DLD1 (cell line): ENCODE measurements around the gene BPNT1.
"Not testable (repeated sequence)": the region's sequence is repeated elsewhere in the genome, so short reads cannot be mapped to it uniquely, and the experiment has no call there.

ENCODE experiments used
- in situ Hi-C: cut with HindIII; loops from 2 replicates; pipeline ENCODE4 v1.10.0; 2017; ENCODE audit warnings: low sequenced_read_pairs

BPNT1 gene

GRCh38 chr1:220089650-220090556 lies at the start of gene BPNT1:
Gene BPNT1 (minus strand): TSS chr1:220089788. CDS start chr1:220079846, 9,942 bp downstream.
- in situ Hi-C loops: no loop called here

DNA sequence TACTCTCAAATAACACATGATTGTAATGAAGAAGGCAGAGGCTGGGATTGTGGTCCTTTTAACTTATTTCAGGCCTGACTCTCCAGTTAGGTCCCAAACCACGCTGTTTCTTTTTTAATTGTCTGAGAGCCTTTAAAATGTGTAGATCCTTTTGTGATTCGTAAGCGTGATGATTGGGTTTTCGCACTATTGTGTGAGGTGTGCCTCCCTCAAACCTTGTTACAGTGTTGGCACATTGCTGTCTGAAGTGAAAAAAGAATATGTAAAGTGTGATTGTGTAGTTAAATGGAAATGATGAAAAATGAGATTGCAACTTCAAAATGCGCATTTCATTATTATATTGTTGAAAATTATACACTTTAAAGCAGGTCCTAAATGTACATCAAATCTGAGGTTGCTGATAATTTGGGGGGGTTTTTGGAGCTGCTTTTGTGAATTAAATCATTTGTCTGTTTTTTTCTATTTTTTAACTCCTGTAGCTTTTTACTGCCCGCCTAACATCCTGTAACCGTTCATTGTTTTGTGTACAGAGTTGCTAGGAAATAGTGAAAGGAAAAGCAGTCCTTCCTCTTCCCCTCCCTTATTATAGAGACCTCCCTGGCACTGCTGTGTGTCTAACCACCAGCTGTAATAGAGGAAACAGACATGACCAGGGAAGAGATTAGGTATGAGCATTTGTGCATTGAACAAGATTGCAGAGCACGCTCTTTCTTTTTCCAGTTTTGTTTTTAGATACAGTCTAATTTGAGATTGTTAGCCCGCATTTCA lies 47.6 kb upstream of the BPNT1 start:
- in situ Hi-C loops: no loop called here

GRCh38 chr1:220135755-220136154 lies 46.2 kb upstream of the BPNT1 start:
- in situ Hi-C loops: no loop called here

- in situ Hi-C loops: no loop called here
Measured at GRCh38 chr1:220129479-220130210, 40.1 kb upstream of the BPNT1 start.

- in situ Hi-C loops: no loop called here
Measured at GRCh38 chr1:220127076-220127475, 37.5 kb upstream of the BPNT1 start.

- in situ Hi-C loops: no loop called here
Measured at GRCh38 chr1:220124542-220124941, 35.0 kb upstream of the BPNT1 start.

DNA sequence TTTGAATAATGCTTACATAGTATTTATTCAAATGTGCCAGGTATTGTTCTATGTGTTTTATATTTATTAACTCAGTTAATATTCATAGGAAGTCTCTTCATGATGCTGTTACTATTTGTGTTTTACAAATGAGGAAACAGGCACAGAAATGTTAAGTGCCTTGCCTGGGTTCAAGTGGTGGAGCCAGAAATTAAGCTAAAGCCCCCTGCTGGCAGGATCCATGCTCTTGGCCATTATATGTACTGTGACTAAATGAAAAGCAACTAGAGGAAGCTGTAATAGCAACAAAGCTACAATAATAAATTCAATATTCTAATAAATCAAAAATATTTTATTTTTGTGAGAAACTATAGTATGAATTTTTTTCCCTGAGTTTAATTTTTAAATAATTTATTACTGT lies 34.3 kb upstream of the BPNT1 start:
- in situ Hi-C loops: no loop called here

DNA sequence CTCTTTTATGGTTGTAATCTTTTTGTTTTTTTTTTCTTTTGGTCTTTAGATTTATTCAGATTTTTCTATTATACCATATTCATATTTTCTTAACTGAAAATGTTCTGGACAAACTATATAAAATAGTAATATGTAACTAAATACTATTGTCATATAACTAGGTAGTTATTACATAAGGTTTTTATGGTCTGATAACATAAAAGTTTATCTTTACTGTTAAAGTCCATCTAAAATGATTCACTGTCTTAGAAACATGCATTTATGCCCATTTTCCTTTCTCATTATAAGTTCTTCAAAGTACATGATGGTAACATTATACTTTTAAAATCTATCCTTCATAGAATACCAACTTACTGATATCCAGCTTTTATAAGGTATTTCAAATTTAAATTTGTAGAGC lies 33.5 kb upstream of the BPNT1 start:
- in situ Hi-C loops: no loop called here

GRCh38 chr1:220121791-220122530 lies 32.4 kb upstream of the BPNT1 start:
- in situ Hi-C loops: no loop called here

GRCh38 chr1:220119043-220119512 lies 29.5 kb upstream of the BPNT1 start:
- in situ Hi-C loops: no loop called here

DNA sequence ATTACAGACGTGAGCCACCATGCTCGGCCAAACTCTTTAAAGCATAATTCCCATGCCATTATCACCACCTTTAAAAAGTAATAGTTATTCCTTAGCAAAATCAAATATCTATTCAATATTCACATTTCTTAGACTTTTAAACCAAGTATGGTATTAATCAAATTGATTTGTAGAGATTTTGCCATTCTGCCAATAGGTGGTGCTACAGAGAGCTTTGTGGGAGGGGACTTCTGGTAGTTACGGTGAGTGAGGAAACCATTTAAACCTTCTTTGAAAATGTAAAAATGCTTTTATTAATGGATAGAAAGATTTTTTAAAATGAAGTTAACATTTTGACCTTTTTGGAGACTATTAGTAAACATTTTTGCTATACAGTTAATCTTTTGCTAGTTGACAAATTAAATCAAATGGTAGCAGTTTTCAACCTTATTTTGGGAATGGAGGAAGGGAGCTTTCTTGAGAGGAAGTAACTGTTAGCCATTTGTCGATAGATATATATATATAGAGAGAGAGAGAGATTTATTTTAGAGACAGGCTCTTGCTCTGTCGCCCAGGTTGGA lies 23.6 kb upstream of the BPNT1 start:
- in situ Hi-C loops: no loop called here

DNA sequence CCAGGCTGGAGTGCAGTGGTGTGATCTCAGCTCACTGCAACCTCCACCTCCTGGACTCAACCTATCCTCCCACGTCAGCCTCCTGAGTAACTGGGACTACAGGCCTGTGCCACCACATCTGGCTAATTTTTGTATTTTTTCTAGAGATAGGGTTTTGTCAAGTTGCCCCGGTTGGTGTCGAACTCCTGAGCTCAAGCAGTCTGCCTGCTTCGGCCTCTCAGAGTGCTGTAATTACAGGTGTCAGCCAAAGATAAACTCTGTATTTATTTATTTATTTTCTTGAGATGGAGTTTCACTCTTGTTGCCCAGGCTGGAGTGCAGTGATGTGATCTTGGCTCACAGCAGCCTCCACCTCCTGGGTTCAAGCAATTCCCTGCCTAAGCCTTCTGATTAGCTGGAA lies 23.0 kb upstream of the BPNT1 start:
- in situ Hi-C loops: not testable (repeated sequence)

GRCh38 chr1:220110473-220110872 lies 20.9 kb upstream of the BPNT1 start:
- in situ Hi-C loops: not testable (repeated sequence)

- in situ Hi-C loops: no loop called here
Measured at GRCh38 chr1:220099826-220100225, 10.2 kb upstream of the BPNT1 start.

DNA sequence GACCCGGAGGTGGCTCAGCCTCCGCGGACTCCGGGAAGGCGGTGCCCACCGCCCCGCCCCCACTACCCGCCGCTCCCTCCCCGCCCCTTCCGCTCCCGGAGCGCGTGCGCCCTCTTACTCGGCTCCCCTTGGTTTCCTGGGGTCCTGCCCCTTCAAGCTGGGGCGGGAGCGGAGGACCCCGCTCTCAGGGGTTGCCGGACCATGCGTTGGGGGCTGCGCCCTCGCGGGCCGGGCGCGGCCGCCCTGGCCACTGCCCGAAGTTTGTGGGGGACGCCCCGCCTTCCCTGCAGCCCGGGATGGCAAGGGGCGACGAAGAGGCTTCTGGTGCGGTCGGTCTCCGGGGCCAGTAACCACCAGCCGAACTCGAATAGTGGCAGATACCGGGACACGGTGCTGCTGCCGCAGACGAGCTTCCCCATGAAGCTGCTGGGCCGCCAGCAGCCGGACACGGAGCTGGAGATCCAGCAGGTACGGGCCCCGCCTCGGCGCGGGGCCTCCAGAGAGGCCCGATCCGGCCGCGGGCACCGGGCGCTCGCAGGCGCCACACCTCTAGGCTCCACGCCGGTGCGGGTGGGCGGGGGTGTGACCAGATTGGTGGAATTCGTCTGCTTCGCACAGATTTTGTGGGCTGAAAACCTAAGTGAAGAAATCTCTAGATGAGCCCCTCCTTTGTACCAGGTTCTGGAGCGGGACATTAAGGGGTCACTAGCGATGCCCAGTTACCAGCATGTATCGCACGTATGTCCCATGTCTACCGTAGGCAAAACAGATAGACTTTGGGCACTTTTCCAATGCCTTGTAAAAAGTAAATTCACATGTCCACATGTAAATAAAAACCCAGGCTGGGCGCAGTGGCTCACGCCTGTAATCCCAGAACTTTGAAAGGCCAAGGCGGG lies 4.7 kb upstream of the BPNT1 start, which contains the start of gene IARS2:
TSS of gene IARS2 (plus strand) at position 117 of the 896 bp plus-strand sequence. CDS start at position 202, 85 bp downstream.
- in situ Hi-C loops: no loop called here

- in situ Hi-C loops: no loop called here
Measured at GRCh38 chr1:220093361-220094015, 3.9 kb upstream of the BPNT1 start.

- in situ Hi-C loops: no loop called here
Measured at GRCh38 chr1:220092694-220093093, 3.1 kb upstream of the BPNT1 start.

DNA sequence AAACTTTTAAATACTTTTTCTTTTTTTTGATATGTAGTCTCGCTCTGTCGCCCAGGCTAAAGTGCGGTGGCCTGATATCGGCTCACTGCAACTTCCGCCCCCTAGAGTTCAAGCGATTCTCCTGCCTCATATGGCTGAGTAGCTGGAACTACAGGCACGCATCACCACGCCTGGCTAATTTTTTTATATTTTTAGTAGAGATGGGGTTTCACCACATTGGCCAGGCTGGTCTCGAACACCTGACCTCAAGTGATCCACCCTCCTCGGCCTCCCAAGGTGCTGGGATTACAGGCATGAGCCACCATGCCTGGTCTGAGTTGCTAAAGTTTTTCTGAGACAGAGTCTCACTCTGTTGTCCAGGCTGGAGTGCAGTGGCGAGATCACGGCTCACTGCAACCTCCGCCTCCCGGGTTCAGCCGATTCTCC lies 3.3 kb downstream of the BPNT1 start:
- in situ Hi-C loops: not testable (repeated sequence)
